Measurements from ENCODE around the gene TGM6. TPM values are rescaled to one million over a fixed set of nuclear protein-coding genes. Genes with fewer than 3 reads are reported as not detected.

The TGM6 gene
- total RNA-seq, 4 donors from 2014 or later = not detected

- TF ChIP-seq CTCF (IDR thresholded peaks at IDR 0.05) = no peak
- ATAC-seq (ENCODE audit: low FRiP score) (no peak), DNase-seq (ENCODE audit: low spot score) (no peak)
These were observed 99.7 kb downstream of the TGM6 start for GRCh38 chr20:2480381-2480780.

Small RNA genes lying within 50 kb of the gene (small RNA-seq; reads per million reads assigned to genes)
- gene RF00019 = not detected

Other genes starting within 250 kb of the TGM6 start
- gene TGM3, start 84.9 kb upstream of the TGM6 start, total RNA-seq = not detected
- gene SNRPB, start 89.9 kb downstream of the TGM6 start, total RNA-seq = 100 to 1,000 TPM; 119 to 267 (median 170) TPM
- 10 to 100 TPM in 1 of 4 donors, 1 to 10 TPM in 3; 6.8 to 14.8 (median 8.4) TPM for gene ZNF343, start 128.0 kb downstream of the TGM6 start, total RNA-seq
- gene TMC2, start 155.7 kb downstream of the TGM6 start, total RNA-seq = under 1 TPM; 0.32 to 0.88 (median 0.53) TPM

Measured in omental fat pad (tissue), 4 donors.